Measurements from ENCODE around the gene LPP. TPM values are rescaled to one million over a fixed set of nuclear protein-coding genes. Genes with fewer than 3 reads are reported as not detected.
"Not testable (repeated sequence)": the region's sequence is repeated elsewhere in the genome, so short reads cannot be mapped to it uniquely, and the experiment has no call there.

The LPP gene
- total RNA-seq, 1 experiment from 2014 or later, result 18.1 TPM

GRCh38 chr3:188627652-188628051 lies 473.7 kb downstream of the LPP start:
- DNase-seq (ENCODE audit: low read depth), result peak; percentile 69

- DNase-seq (ENCODE audit: low read depth), result peak; percentile 52
These were observed 477.5 kb downstream of the LPP start for GRCh38 chr3:188631291-188632010.

GRCh38 chr3:188633206-188633605 lies 479.2 kb downstream of the LPP start:
- DNase-seq (ENCODE audit: low read depth), result no peak

GRCh38 chr3:188634285-188634684 lies 480.3 kb downstream of the LPP start:
- DNase-seq (ENCODE audit: low read depth), result no peak

- DNase-seq (ENCODE audit: low read depth), result no peak
These were observed 481.5 kb downstream of the LPP start for GRCh38 chr3:188635258-188636042.

- DNase-seq (ENCODE audit: low read depth), result not testable (repeated sequence)
These were observed 482.3 kb downstream of the LPP start for GRCh38 chr3:188636292-188636691.

GRCh38 chr3:188641076-188641475 lies 487.1 kb downstream of the LPP start:
- DNase-seq (ENCODE audit: low read depth), result no peak

GRCh38 chr3:188643736-188644135 lies 489.8 kb downstream of the LPP start:
- DNase-seq (ENCODE audit: low read depth), result no peak

- no peak for DNase-seq (ENCODE audit: low read depth)
These were observed 492.6 kb downstream of the LPP start for GRCh38 chr3:188646592-188646991.

- DNase-seq (ENCODE audit: low read depth), result no peak
These were observed 493.3 kb downstream of the LPP start for GRCh38 chr3:188647237-188647636.

GRCh38 chr3:188649521-188649920 lies 495.6 kb downstream of the LPP start:
- no peak for DNase-seq (ENCODE audit: low read depth)

GRCh38 chr3:188656196-188656982 lies 502.4 kb downstream of the LPP start:
- peak; percentile 19 for DNase-seq (ENCODE audit: low read depth)

- no peak for DNase-seq (ENCODE audit: low read depth)
These were observed 504.6 kb downstream of the LPP start for GRCh38 chr3:188658606-188659005.

GRCh38 chr3:188659449-188660090 lies 505.6 kb downstream of the LPP start:
- DNase-seq (ENCODE audit: low read depth), result no peak

- no peak for DNase-seq (ENCODE audit: low read depth)
These were observed 506.5 kb downstream of the LPP start for GRCh38 chr3:188660415-188660814.

- no peak for DNase-seq (ENCODE audit: low read depth)
These were observed 507.8 kb downstream of the LPP start for GRCh38 chr3:188661806-188662205.

GRCh38 chr3:188662214-188662613 lies 508.3 kb downstream of the LPP start:
- DNase-seq (ENCODE audit: low read depth), result no peak

- no peak for DNase-seq (ENCODE audit: low read depth)
These were observed 508.8 kb downstream of the LPP start for GRCh38 chr3:188662795-188663194.

GRCh38 chr3:188663839-188664238 lies 509.9 kb downstream of the LPP start:
- no peak for DNase-seq (ENCODE audit: low read depth)

- DNase-seq (ENCODE audit: low read depth), result peak; percentile 40
These were observed 510.8 kb downstream of the LPP start for GRCh38 chr3:188664795-188665194.

- no peak for DNase-seq (ENCODE audit: low read depth)
These were observed 514.0 kb downstream of the LPP start for GRCh38 chr3:188667926-188668325.

GRCh38 chr3:188670446-188670845 lies 516.5 kb downstream of the LPP start:
- DNase-seq (ENCODE audit: low read depth), result no peak
